ENCODE data around the gene SMYD2.
A peak's percentile ranks its signal among the peaks of the same experiment; 100 is the strongest.
"Not testable (repeated sequence)": the region's sequence is repeated elsewhere in the genome, so short reads cannot be mapped to it uniquely, and the experiment has no call there.

Gene SMYD2

GRCh38 chr1:214272964-214273533 lies 7.9 kb upstream of the SMYD2 start:
- no peak for DNase-seq
- in situ Hi-C loops (cut with HindIII; ENCODE audit: low pct_ligation_motif_present, low sequenced_read_pairs), result no loop called here
- no peak overlapping the region for H3K27ac ChIP-seq
- no peaks in the 10 kb centered on the region for H3K27me3 ChIP-seq (replicated peaks)
- no peak overlapping the region for H3K4me3 ChIP-seq (ENCODE audit: low read depth, low read length)
- no peaks in the 10 kb centered on the region for H3K36me3 ChIP-seq (replicated peaks)
- TF ChIP-seq, protein P1, sequence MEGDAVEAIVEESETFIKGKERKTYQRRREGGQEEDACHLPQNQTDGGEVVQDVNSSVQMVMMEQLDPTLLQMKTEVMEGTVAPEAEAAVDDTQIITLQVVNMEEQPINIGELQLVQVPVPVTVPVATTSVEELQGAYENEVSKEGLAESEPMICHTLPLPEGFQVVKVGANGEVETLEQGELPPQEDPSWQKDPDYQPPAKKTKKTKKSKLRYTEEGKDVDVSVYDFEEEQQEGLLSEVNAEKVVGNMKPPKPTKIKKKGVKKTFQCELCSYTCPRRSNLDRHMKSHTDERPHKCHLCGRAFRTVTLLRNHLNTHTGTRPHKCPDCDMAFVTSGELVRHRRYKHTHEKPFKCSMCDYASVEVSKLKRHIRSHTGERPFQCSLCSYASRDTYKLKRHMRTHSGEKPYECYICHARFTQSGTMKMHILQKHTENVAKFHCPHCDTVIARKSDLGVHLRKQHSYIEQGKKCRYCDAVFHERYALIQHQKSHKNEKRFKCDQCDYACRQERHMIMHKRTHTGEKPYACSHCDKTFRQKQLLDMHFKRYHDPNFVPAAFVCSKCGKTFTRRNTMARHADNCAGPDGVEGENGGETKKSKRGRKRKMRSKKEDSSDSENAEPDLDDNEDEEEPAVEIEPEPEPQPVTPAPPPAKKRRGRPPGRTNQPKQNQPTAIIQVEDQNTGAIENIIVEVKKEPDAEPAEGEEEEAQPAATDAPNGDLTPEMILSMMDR (IDR thresholded peaks at IDR 0.05; ENCODE audit: low read depth, low read length, missing control alignments), result no peak

GRCh38 chr1:214275700-214276099 lies 5.3 kb upstream of the SMYD2 start:
- H3K4me3 ChIP-seq (ENCODE audit: low read depth, low read length); DNase-seq; H3K36me3 ChIP-seq (replicated peaks); in situ Hi-C loops (cut with HindIII; ENCODE audit: low pct_ligation_motif_present, low sequenced_read_pairs); H3K27me3 ChIP-seq (replicated peaks); H3K27ac ChIP-seq: not testable (repeated sequence)

DNA sequence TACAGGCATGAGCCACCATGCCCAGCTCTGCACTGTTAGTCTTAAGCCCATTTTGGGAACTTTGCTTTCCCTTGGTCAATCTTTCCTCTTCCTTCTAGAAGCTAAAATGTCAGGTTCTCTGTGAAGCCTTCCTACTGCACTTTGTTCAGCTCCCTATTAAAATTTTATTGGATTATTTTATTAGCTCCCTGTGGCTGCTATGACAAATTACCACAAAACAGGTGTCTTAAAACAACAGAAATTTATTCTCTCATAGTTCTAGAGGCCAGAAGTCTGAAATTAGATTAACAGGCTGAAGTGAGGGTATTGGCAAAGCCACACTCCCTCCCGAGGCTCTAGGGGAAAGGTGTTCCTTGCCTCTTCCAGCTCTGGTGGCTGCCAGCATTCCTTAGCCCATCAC lies 4.2 kb upstream of the SMYD2 start:
- DNase-seq, result no peak
- no peaks in the 10 kb centered on the region for H3K36me3 ChIP-seq (replicated peaks)
- H3K27ac ChIP-seq, result no peak overlapping the region
- in situ Hi-C loops (cut with HindIII; ENCODE audit: low pct_ligation_motif_present, low sequenced_read_pairs), result no loop called here
- TF ChIP-seq, protein P1 (IDR thresholded peaks at IDR 0.05; ENCODE audit: low read depth, low read length, missing control alignments), result no peak
- no peaks in the 10 kb centered on the region for H3K27me3 ChIP-seq (replicated peaks)
- no peak overlapping the region for H3K4me3 ChIP-seq (ENCODE audit: low read depth, low read length)

GRCh38 chr1:214277704-214278635 lies 3.0 kb upstream of the SMYD2 start:
- no peak for DNase-seq
- Histone ChIP-seq H3K4me3 (ENCODE audit: low read depth, low read length) (no peak overlapping the region), H3K27me3 (replicated peaks) (no peaks in the 10 kb centered on the region), H3K36me3 (replicated peaks) (no peaks in the 10 kb centered on the region), H3K27ac (no peak overlapping the region)
- TF ChIP-seq, protein P1 (IDR thresholded peaks at IDR 0.05; ENCODE audit: low read depth, low read length, missing control alignments), result no peak
- in situ Hi-C loops (cut with HindIII; ENCODE audit: low pct_ligation_motif_present, low sequenced_read_pairs), result no loop called here

GRCh38 chr1:214280386-214281020 lies 456 bp upstream of the SMYD2 start:
- TF ChIP-seq, protein P1 (IDR thresholded peaks at IDR 0.05; ENCODE audit: low read depth, low read length, missing control alignments), result peak; percentile 43
- H3K27ac ChIP-seq, result peak overlapping the region; percentile 21
- in situ Hi-C loops (cut with HindIII; ENCODE audit: low pct_ligation_motif_present, low sequenced_read_pairs), result no loop called here
- H3K4me3 ChIP-seq (ENCODE audit: low read depth, low read length), result peak overlapping the region; percentile 80
- H3K27me3 ChIP-seq (replicated peaks), result no peaks in the 10 kb centered on the region
- no peak for DNase-seq
- no peaks in the 10 kb centered on the region for H3K36me3 ChIP-seq (replicated peaks)
